ENCODE measurements around the gene DEFB112. TPM values are rescaled to one million over a fixed set of nuclear protein-coding genes. Genes with fewer than 3 reads are reported as not detected.

DEFB112 gene
- total RNA-seq, 1 experiment from 2014 or later = not detected

GRCh38 chr6:50070101-50070500 lies 20.4 kb upstream of the DEFB112 start:
- intact Hi-C loops (cut with micrococcal nuclease; ENCODE audit: unreplicated experiment) = no loop called here
- Histone ChIP-seq H3K4me3 (no peak overlapping the region), H3F3A (ENCODE audit: insufficient read depth, low read depth) (no peaks in the 10 kb centered on the region), H3K9me2 (ENCODE audit: insufficient read depth) (no peaks in the 10 kb centered on the region), H4K20me1 (ENCODE audit: insufficient read depth) (no peaks in the 10 kb centered on the region), H3K27ac (no peak overlapping the region), H3K9me3 (ENCODE audit: insufficient read depth, low read depth) (no peaks in the 10 kb centered on the region), H2AFZ (no peak overlapping the region), H3K36me3 (ENCODE audit: low read depth) (no peaks in the 10 kb centered on the region), H3K4me1 (replicated peaks; ENCODE audit: insufficient read depth) (no peaks in the 10 kb centered on the region), H3K4me2 (no peak overlapping the region), H3K27me3 (ENCODE audit: insufficient read depth, low read depth) (no peaks in the 10 kb centered on the region), H3K79me2 (ENCODE audit: low read depth) (no peaks in the 10 kb centered on the region)
- no peak for DNase-seq
- CTCF ChIA-PET = no interaction called here
- BruUV-seq (replicated peaks) = no TSS peak
- POLR2A ChIA-PET (ENCODE audit: unreplicated experiment) = no interaction called here
- no peak for TF ChIP-seq EZH2 (IDR thresholded peaks at IDR 0.05; ENCODE audit: low read depth)
- TF ChIP-seq, protein P1, sequence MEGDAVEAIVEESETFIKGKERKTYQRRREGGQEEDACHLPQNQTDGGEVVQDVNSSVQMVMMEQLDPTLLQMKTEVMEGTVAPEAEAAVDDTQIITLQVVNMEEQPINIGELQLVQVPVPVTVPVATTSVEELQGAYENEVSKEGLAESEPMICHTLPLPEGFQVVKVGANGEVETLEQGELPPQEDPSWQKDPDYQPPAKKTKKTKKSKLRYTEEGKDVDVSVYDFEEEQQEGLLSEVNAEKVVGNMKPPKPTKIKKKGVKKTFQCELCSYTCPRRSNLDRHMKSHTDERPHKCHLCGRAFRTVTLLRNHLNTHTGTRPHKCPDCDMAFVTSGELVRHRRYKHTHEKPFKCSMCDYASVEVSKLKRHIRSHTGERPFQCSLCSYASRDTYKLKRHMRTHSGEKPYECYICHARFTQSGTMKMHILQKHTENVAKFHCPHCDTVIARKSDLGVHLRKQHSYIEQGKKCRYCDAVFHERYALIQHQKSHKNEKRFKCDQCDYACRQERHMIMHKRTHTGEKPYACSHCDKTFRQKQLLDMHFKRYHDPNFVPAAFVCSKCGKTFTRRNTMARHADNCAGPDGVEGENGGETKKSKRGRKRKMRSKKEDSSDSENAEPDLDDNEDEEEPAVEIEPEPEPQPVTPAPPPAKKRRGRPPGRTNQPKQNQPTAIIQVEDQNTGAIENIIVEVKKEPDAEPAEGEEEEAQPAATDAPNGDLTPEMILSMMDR (conservative IDR thresholded peaks at IDR 0.05) = no peak

- H4K20me1 ChIP-seq (ENCODE audit: insufficient read depth) = no peaks in the 10 kb centered on the region
- BruUV-seq (replicated peaks) = no TSS peak
- H3K36me3 ChIP-seq (ENCODE audit: low read depth) = no peaks in the 10 kb centered on the region
- no peak overlapping the region for H3K4me2 ChIP-seq
- no peak overlapping the region for H3K4me3 ChIP-seq
- H3F3A ChIP-seq (ENCODE audit: insufficient read depth, low read depth) = no peaks in the 10 kb centered on the region
- TF ChIP-seq EZH2 (IDR thresholded peaks at IDR 0.05; ENCODE audit: low read depth) = no peak
- TF ChIP-seq, protein P1 (conservative IDR thresholded peaks at IDR 0.05) = peak; percentile 57
- H3K27me3 ChIP-seq (ENCODE audit: insufficient read depth, low read depth) = no peaks in the 10 kb centered on the region
- no peaks in the 10 kb centered on the region for H3K79me2 ChIP-seq (ENCODE audit: low read depth)
- DNase-seq = no peak
- H3K27ac ChIP-seq = no peak overlapping the region
- POLR2A ChIA-PET (ENCODE audit: unreplicated experiment) = no interaction called here
- CTCF ChIA-PET = no interaction called here
- intact Hi-C loops (cut with micrococcal nuclease; ENCODE audit: unreplicated experiment) = no loop called here
- H3K4me1 ChIP-seq (replicated peaks; ENCODE audit: insufficient read depth) = no peaks in the 10 kb centered on the region
- H2AFZ ChIP-seq = no peak overlapping the region
- H3K9me2 ChIP-seq (ENCODE audit: insufficient read depth) = no peaks in the 10 kb centered on the region
- H3K9me3 ChIP-seq (ENCODE audit: insufficient read depth, low read depth) = no peaks in the 10 kb centered on the region
Measured at GRCh38 chr6:50062051-50062450, 12.3 kb upstream of the DEFB112 start.

DNA sequence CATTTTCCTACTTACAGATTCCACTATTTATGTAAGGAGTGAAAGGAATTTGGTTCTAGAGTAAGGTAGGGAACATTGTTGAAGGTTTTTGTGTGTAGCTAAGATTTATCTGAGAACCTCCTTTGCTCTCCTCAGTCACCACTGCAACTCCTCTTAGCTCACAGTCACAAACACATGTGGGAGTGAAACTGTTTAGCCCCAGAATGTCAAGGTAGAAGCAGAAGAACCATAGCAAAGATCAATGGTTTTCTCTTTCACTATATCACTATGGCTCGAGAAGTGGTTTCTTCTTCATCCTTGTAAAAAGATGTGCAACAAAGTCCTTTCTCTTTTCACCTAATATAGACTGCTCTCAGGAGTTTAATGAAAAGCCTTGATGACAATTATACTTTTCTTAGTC lies 6.5 kb upstream of the DEFB112 start:
- TF ChIP-seq, protein P1 (conservative IDR thresholded peaks at IDR 0.05) = no peak
- no peak for TF ChIP-seq EZH2 (IDR thresholded peaks at IDR 0.05; ENCODE audit: low read depth)
- Histone ChIP-seq H3K36me3 (ENCODE audit: low read depth) (no peaks in the 10 kb centered on the region), H3K4me1 (replicated peaks; ENCODE audit: insufficient read depth) (no peaks in the 10 kb centered on the region), H3K27ac (no peak overlapping the region), H4K20me1 (ENCODE audit: insufficient read depth) (no peaks in the 10 kb centered on the region), H3K4me2 (no peak overlapping the region), H2AFZ (no peak overlapping the region), H3K9me3 (ENCODE audit: insufficient read depth, low read depth) (no peaks in the 10 kb centered on the region), H3K9me2 (ENCODE audit: insufficient read depth) (no peaks in the 10 kb centered on the region), H3K79me2 (ENCODE audit: low read depth) (no peaks in the 10 kb centered on the region), H3K27me3 (ENCODE audit: insufficient read depth, low read depth) (no peaks in the 10 kb centered on the region), H3K4me3 (no peak overlapping the region), H3F3A (ENCODE audit: insufficient read depth, low read depth) (no peaks in the 10 kb centered on the region)
- ChIA-PET POLR2A (ENCODE audit: unreplicated experiment) (no interaction called here), CTCF (no interaction called here)
- intact Hi-C loops (cut with micrococcal nuclease; ENCODE audit: unreplicated experiment) = no loop called here
- DNase-seq = no peak
- no TSS peak for BruUV-seq (replicated peaks)
